Cortex of kidney (tissue), 1 donor: ENCODE measurements around the gene FKBP5.
"Not testable (repeated sequence)": the region's sequence is repeated elsewhere in the genome, so short reads cannot be mapped to it uniquely, and the experiment has no call there.

Source experiments
- DNase-seq: peaks from one replicate; lab custom pipeline; 2025; lab: John Stamatoyannopoulos, UW

The FKBP5 gene

GRCh38 chr6:35583893-35584688 lies 104.6 kb downstream of the FKBP5 start:
- no peak for DNase-seq

GRCh38 chr6:35582315-35582714 lies 106.4 kb downstream of the FKBP5 start:
- no peak for DNase-seq

- no peak for DNase-seq
Measured at GRCh38 chr6:35581633-35582032, 107.1 kb downstream of the FKBP5 start.

GRCh38 chr6:35580836-35581235 lies 107.9 kb downstream of the FKBP5 start:
- DNase-seq: no peak

- DNase-seq: no peak
Measured at GRCh38 chr6:35576682-35577081, 112.0 kb downstream of the FKBP5 start.

- no peak for DNase-seq
Measured at GRCh38 chr6:35573495-35574110, 115.1 kb downstream of the FKBP5 start.

GRCh38 chr6:35570885-35571330 lies 117.8 kb downstream of the FKBP5 start:
- not testable (repeated sequence) for DNase-seq

GRCh38 chr6:35569011-35569461 lies 119.7 kb downstream of the FKBP5 start:
- no peak for DNase-seq

GRCh38 chr6:35566794-35567193 lies 121.9 kb downstream of the FKBP5 start:
- no peak for DNase-seq

GRCh38 chr6:35564733-35565132 lies 124.0 kb downstream of the FKBP5 start:
- no peak for DNase-seq

GRCh38 chr6:35562060-35562459 lies 126.7 kb downstream of the FKBP5 start:
- no peak for DNase-seq

- no peak for DNase-seq
Measured at GRCh38 chr6:35561113-35561512, 127.6 kb downstream of the FKBP5 start.

- DNase-seq: no peak
Measured at GRCh38 chr6:35558571-35558970, 130.1 kb downstream of the FKBP5 start.

GRCh38 chr6:35557239-35557638 lies 131.5 kb downstream of the FKBP5 start:
- no peak for DNase-seq

GRCh38 chr6:35554811-35555210 lies 133.9 kb downstream of the FKBP5 start:
- no peak for DNase-seq

GRCh38 chr6:35553315-35553714 lies 135.4 kb downstream of the FKBP5 start:
- DNase-seq: no peak

GRCh38 chr6:35552285-35552917 lies 136.3 kb downstream of the FKBP5 start:
- no peak for DNase-seq

- DNase-seq: no peak
Measured at GRCh38 chr6:35550437-35550836, 138.3 kb downstream of the FKBP5 start.

- no peak for DNase-seq
Measured at GRCh38 chr6:35547676-35548075, 141.0 kb downstream of the FKBP5 start.

GRCh38 chr6:35544769-35545361 lies 143.8 kb downstream of the FKBP5 start:
- DNase-seq: no peak

GRCh38 chr6:35543459-35544193 lies 145.1 kb downstream of the FKBP5 start:
- DNase-seq: no peak

GRCh38 chr6:35541836-35542235 lies 146.9 kb downstream of the FKBP5 start:
- no peak for DNase-seq
